Transverse colon (tissue), 3 donors: Measurements from ENCODE around the gene SELENON.

Experiments
- POLR2A ChIP-seq: fragments of 450-650 bp; IDR thresholded peaks from one replicate; pipeline ENCODE4 v1.6.1; 2016; ENCODE audit warnings: antibody characterized with exemption, mild to moderate bottlenecking, moderate library complexity
- TF ChIP-seq, protein P1 (sequence below), 5 experiments: fragments of 200-600 bp in 3 of 5; fragments of 450-650 bp in 2 of 5; sonication (generic) in 3 of 5; IDR thresholded peaks; 1 replicate in 2 of 5; 2 replicates in 3 of 5; pipeline ENCODE4 v1.5.1; 2016 to 2017; ENCODE audit warnings: antibody characterized with exemption in 5 of 5, inconsistent platforms in 3 of 5, mild to moderate bottlenecking in 2 of 5, moderate library complexity in 1 of 5

DNA sequence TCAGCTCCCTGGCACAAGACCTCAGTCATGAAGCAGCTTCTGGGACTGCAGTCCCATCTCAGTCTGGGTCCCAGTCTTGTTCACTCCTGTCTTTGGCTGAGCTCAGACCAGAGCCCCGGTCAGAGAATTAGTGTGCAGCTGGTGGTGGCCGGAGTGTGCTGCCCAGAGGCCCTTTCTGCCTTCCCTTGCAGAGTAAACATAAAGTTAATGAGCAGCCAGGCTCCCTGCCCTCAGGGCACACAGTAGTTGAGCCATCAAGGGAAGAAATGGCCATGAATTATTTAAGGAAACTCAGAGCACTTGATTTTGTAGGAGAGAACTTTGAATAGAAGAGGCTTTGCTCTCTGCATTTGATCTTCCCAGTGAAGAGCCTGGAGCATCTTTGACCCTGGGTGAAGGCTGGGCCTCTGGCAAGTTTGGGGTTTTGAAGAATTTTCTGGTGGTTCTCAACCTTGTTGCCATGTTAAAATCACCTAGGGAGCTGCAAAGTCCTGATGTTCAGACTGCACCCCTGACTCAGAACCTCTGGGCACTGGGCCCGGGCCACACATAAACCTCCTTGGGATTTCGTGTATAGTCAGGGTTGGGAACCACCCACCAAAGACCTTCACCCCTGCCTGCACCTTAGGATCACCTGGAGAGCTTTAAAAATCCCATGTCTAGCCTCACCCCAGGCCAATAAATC lies 26.4 kb upstream of the SELENON start:
- TF ChIP-seq POLR2A: no peak
- TF ChIP-seq, protein P1, sequence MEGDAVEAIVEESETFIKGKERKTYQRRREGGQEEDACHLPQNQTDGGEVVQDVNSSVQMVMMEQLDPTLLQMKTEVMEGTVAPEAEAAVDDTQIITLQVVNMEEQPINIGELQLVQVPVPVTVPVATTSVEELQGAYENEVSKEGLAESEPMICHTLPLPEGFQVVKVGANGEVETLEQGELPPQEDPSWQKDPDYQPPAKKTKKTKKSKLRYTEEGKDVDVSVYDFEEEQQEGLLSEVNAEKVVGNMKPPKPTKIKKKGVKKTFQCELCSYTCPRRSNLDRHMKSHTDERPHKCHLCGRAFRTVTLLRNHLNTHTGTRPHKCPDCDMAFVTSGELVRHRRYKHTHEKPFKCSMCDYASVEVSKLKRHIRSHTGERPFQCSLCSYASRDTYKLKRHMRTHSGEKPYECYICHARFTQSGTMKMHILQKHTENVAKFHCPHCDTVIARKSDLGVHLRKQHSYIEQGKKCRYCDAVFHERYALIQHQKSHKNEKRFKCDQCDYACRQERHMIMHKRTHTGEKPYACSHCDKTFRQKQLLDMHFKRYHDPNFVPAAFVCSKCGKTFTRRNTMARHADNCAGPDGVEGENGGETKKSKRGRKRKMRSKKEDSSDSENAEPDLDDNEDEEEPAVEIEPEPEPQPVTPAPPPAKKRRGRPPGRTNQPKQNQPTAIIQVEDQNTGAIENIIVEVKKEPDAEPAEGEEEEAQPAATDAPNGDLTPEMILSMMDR (IDR thresholded peaks at IDR 0.05): no peak
